GM13976 (cell line): ENCODE measurements around the gene ATP9A.

Source experiments
- DNase-seq: peaks from one replicate; pipeline ENCODE4 v3.0.0; 2012; ENCODE audit warnings: low spot score
- in situ Hi-C: fragments of 300-500 bp; cut with MboI; formaldehyde crosslinking; loops from one replicate; pipeline ENCODE4 v1.12.0; 2022; ENCODE audit warnings: low sequenced_read_pairs, mixed read lengths, inconsistent platforms; ENCODE audit not compliant: unreplicated experiment
- TF ChIP-seq, protein P1 (sequence below): IDR thresholded peaks from 2 replicates; pipeline ENCODE4 v1.5.1; 2012; ENCODE audit warnings: borderline replicate concordance, mild to moderate bottlenecking; ENCODE audit not compliant: insufficient read depth; ENCODE audit errors: extremely low read depth, missing control alignments, control extremely low read depth

ATP9A gene

DNA sequence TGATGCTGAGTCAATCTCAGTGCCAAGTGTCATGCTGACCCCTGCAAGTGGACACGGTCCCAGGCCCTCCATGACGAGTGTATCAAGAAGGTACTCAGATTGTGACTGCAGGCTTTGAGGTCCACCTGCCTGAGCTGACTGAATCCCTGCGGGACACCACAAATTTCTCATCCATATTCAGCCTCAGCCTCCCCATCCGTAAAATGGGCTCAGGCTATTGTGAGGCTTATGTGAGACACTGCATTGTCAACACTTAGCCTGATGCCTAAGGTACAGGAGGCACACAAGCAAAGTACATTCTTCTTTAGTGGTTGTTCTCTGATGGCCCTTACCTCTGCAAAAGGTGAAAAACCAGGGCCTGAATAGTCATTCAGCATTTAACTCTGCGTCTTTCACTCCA is 155.3 kb downstream of the ATP9A start:
- TF ChIP-seq, protein P1, sequence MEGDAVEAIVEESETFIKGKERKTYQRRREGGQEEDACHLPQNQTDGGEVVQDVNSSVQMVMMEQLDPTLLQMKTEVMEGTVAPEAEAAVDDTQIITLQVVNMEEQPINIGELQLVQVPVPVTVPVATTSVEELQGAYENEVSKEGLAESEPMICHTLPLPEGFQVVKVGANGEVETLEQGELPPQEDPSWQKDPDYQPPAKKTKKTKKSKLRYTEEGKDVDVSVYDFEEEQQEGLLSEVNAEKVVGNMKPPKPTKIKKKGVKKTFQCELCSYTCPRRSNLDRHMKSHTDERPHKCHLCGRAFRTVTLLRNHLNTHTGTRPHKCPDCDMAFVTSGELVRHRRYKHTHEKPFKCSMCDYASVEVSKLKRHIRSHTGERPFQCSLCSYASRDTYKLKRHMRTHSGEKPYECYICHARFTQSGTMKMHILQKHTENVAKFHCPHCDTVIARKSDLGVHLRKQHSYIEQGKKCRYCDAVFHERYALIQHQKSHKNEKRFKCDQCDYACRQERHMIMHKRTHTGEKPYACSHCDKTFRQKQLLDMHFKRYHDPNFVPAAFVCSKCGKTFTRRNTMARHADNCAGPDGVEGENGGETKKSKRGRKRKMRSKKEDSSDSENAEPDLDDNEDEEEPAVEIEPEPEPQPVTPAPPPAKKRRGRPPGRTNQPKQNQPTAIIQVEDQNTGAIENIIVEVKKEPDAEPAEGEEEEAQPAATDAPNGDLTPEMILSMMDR: no peak
- no peak for DNase-seq
- in situ Hi-C loops: loop anchor here (25.0 kb wide), 1 partner anchor 626 kb away; no protein-coding TSS in a partner anchor

DNA sequence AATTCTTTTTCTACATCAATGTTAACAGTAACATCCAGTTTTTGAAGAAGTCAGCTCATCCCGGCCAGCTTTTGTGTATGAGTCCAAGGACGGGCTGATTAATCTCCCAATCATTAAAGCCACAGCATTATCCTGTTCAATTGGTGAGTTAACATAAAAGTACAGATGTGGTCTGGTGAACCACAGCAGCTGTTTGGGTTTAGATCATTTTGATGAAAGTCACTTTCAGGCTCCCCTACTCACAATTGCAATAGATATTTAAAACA is 156.6 kb downstream of the ATP9A start:
- in situ Hi-C loops: loop anchor here (25.0 kb wide), 1 partner anchor 624 kb away; no protein-coding TSS in a partner anchor
- TF ChIP-seq, protein P1: no peak
- no peak for DNase-seq

DNA sequence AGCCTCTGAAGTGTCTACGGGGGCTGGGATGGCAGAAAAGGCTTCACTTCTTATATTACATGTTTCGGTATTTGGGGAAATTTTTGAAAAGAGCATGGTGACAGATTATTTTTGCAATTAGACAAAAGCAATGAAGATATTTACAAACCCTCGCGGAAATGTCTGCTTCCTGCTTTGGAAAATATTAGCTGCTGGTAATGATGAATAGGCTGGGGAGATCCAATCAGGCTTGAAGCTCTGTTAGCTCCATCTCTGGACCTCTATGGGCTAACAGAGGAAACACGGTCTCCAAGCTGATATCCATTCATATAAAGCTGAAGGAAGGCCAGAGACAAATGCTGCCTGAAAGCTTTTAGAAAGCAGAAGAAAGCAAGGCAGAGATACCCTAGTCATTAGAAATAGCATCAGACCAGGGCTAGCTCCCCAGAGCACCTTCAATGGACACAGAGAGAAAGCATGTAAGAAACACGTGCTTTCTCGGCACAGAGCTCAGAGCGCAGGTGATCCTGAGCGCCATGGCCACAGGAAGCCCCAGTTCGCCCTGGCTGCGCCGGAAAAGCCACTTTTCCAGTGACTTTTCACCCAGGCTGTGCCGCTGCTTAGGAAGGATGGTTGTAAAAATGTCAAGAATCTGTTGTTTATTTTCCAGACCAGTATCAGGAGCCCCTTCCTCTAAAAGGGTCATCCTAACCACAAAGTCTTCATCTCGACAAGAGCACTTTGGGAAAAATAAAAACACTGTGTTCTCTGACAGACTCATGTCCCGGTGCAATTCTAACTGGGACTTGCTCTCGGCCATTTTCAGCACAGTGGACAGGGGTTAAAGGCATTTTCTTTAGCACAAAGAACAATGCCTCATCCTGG is 157.2 kb downstream of the ATP9A start:
- in situ Hi-C loops: loop anchor here (25.0 kb wide), 1 partner anchor 624 kb away; no protein-coding TSS in a partner anchor
- no peak for DNase-seq
- TF ChIP-seq, protein P1: no peak

DNA sequence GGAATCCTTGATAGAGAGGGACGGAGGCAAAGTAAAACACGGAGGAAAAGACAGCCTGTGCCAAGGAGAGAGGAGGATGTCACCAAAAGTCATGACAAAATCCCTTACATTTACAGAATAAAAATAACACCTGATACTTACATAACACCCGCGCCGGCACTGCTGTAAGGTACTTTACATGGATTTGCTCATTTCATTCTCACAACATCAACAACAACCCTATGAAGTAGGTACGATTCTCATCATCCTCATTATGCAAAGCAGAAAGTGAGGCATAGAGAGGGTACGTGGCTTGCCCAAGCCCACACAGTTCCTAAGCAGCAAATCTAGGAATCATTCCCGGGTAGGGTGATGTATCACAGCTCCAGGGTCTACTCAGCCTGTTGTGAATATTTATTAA is 158.1 kb downstream of the ATP9A start:
- in situ Hi-C loops: loop anchor here (25.0 kb wide), 1 partner anchor 623 kb away; no protein-coding TSS in a partner anchor
- TF ChIP-seq, protein P1: no peak
- DNase-seq: no peak

DNA sequence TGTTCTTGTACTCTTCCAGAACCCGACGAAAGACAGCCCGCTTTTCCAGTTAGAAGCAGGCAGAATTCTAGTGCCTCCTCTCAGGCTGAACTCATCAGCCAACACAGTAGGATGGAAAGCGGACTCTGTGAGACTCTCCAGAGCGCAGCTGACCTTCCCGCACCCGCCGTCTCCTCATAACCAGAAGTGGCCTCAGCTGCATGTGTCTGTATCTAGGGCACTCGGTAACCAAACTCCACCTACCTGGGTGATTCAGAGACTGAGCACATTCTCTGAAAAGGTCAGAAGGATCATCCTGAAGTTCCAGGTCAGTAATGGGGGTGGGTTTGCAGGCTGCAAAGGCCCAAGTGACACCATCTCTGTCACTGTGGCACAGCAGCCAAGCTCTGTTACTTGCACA is 158.9 kb downstream of the ATP9A start:
- DNase-seq: no peak
- TF ChIP-seq, protein P1: no peak
- in situ Hi-C loops: loop anchor here (25.0 kb wide), 1 partner anchor 622 kb away; no protein-coding TSS in a partner anchor

DNA sequence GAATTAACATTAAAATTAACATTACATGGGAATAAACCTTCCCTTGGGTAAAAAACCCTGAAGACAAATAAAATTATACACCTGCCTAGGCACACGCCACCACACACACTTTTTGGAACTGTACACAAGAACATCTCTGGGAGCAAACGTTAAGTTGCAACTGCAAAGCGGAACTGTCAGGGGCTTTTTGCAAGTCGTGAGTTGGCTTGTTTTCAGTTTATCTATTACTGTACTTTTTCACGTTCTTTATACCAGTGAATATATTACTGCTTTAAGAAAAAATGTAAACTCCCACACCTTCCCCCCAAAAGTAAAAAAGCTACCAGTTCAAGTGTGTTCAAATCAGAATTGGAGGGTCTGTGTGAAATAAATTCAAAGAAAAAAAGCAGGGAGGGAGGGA is 160.1 kb downstream of the ATP9A start:
- TF ChIP-seq, protein P1: no peak
- peak; percentile 54 for DNase-seq
- in situ Hi-C loops: loop anchor here (25.0 kb wide), 1 partner anchor 621 kb away; no protein-coding TSS in a partner anchor

DNA sequence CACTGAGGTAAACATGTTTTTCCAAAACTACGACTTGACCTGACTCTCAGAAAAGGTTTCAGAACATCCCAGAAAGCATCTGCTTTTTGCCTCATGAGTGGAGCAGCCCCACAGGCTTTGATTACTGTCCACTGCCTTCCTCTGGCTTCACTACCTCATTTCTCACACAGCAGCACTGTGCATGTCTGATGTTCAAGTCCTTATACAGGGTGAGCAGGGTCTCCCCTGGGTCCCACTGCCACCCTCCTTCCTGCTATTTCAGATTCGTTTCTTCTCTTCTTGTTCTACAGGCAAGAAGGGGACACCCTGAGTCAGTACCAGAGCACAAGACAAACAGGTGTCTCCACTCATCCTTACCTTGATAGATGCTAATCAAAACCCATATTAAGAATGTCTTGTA is 161.0 kb downstream of the ATP9A start:
- TF ChIP-seq, protein P1: no peak
- in situ Hi-C loops: loop anchor here (25.0 kb wide), 1 partner anchor 620 kb away; no protein-coding TSS in a partner anchor
- no peak for DNase-seq
